ENCODE results near the gene EDIL3. TPM values are rescaled to one million over a fixed set of nuclear protein-coding genes. Genes with fewer than 3 reads are reported as not detected.

Gene EDIL3
- total RNA-seq: 118 and 193 TPM in 2 replicates

GRCh38 chr5:84384604-84385575, at the start of gene EDIL3:
Gene EDIL3 (minus strand): TSS chr5:84384880. CDS start chr5:84384374, 506 bp downstream.

All from mesangial cell (primary cell).